ENCODE results near the gene TMEM233. TPM values are rescaled to one million over a fixed set of nuclear protein-coding genes. Genes with fewer than 3 reads are reported as not detected.

The TMEM233 gene
- 0.16 and 0.25 TPM in 2 replicates for total RNA-seq

DNA sequence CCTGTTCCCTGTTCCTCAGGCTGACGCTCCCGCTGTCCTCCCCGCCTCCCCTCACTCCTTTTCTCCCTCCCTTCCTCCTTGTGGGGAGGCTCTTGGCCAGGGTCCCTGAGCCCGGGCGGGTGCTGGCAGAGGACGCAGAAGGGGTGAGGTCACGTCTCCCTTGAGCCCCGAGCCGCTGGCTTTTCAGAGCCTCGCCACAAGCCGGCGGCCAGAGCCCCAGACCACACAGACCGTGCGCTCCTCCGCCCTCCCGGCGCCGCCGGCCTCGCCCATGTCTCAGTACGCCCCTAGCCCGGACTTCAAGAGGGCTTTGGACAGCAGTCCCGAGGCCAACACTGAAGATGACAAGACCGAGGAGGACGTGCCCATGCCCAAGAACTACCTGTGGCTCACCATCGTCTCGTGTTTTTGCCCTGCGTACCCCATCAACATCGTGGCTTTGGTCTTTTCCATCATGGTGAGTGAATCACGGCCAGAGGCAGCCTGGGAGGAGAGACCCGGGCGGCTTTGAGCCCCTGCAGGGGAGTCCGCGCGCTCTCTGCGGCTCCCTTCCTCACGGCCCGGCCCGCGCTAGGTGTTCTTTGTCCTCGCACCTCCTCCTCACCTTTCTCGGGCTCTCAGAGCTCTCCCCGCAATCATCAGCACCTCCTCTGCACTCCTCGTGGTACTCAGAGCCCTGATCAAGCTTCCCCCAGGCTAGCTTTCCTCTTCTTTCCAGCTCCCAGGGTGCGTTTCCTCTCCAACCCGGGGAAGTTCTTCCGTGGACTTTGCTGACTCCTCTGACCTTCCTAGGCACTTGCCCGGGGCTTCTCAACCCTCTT lies at the start of gene TMEM233:
TSS of gene TMEM233 (plus strand) at position 197 of the 821 bp plus-strand sequence. CDS start at position 272, 75 bp downstream.

DNA sequence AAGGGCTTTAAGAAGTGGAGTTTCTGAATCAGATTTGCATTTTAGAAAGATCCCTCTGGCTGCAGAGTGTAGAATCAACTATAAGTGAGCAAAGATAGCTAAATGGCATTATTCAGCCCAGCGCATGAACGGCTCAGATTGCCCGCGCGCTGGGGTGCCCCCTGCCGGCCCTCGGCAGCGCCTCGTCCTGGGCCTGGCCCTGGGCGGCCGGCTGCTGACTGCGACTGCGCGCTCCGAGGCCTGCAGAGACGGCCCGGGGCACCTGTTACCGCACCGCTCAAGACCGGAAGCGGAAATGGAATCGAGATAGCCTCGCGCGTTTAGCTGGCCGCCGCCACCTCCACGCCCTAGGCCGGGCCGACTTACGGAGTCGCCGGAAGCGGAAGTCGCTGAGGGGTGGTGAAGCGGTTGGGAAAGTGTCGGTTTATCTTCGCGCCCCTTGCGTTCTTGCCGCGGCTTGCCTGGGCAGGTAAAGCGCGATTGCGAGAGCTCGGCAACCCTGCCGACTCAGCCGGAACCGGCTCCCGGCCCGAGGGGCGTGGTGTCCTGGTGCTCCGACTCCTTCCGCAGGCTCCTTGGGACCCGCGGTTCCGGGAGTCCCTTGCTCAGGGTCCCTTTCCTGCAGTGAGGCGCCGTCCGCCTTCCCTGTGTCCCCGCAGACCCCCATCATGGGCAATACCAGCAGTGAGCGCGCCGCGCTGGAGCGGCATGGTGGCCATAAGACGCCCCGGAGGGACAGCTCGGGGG lies 74.2 kb downstream of the TMEM233 start, which contains the start of gene PRKAB1:
TSS of gene PRKAB1 (plus strand) at position 557 of the 747 bp plus-strand sequence. CDS start at position 669, 112 bp downstream.

Other genes starting within 250 kb of the TMEM233 start
- 15.8 and 36.4 TPM in 2 replicates for gene PRKAB1, start 74.4 kb downstream of the TMEM233 start, total RNA-seq